GM19240 (cell line): ENCODE results near the gene HPSE2.

Experiments
- DNase-seq: peaks from one replicate; pipeline ENCODE4 v3.0.0; 2011; ENCODE audit warnings: low spot score; ENCODE audit not compliant: insufficient read length

Gene HPSE2

DNA sequence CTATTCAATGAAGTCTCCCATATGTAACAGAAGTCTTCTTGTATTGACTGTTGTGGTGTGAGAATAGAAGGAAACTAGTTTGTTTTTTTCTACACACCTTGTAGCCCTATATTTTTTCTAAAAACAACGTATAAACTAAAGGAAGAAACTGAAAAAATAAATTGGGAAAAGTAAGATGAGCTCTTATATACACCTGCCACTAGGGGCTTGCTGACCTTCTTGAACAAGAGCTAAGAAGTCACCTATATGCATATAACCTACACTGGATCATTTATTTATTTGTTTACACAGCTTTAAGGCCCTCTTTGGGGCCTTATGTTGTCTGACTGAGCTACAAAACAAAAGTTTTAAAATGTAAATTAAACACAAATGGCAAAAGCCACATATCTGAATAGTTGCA, 383.0 kb downstream of the HPSE2 start:
- DNase-seq: no peak

DNA sequence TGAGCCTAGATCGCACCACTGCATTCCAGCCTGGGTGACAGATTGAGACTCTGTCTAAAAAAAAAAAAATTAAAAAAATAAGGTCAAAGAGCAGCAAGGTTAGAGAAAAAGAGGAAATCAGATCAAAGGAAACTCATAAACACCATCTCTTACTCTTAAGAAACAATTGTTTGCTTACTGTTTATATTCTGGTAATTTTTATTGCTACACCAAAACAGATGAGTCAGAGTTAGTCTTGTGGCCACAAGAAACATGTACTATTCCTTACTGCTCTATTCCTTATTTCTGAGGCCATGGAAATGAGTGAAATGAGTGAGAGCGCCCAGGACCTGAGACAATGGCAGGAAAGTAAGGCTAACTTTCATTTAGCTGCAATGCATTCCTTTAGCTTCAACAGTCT, 387.3 kb downstream of the HPSE2 start:
- no peak for DNase-seq

DNA sequence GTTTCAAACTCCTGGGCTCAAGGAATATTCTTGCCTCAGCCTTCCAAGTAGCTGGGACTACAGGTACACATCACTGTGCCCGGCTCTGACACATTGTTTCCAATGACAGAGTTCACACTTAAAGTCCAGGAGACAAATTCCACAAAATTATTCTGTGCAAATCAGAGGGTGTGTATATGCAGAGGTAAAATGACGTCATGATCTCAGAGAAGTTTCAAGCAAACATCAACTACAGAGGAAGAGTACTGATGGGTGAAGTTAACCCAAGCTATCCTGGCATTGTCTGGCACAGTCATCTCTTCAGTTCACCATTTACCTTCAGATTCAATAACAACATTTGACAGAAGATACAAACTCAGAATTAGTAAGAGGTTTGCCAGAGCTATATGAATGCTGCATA, 388.9 kb downstream of the HPSE2 start:
- no peak for DNase-seq

DNA sequence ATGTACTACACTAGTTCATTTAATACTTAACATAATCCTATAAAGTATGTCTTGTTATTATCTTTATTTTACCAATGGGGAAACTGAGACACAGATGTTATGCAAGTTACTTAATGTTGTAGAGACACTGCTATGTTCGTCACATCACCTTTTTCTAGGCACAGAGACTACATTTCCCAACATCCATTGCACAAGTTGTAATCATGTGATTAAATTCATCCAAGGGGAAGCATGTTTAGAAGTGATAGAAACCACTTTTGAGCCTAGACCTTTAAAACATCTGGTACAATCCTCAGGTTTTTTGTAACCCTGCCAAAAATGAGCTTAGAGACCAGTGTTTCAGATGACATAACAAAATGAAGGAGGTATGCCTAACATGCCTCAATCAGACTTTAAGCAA, 402.1 kb downstream of the HPSE2 start:
- DNase-seq: no peak

DNA sequence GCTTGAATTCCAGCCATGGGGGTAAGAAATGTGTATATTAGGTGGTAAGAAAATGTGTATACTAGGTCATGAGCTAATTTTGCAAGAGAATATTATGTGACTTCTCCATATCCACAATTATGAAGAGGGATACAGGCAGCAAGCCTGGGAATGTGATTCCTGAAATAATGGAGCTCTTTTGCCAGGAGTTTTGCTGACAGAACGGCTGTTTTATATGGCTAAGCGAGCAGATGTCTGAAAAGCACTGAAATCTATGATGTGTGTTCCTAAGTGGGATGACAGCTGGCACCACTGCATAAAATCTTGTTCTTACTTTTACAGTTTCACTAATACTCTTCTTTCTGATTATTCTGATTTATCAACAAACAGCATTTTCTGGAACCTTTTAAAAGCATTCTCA, 402.9 kb downstream of the HPSE2 start:
- no peak for DNase-seq

DNA sequence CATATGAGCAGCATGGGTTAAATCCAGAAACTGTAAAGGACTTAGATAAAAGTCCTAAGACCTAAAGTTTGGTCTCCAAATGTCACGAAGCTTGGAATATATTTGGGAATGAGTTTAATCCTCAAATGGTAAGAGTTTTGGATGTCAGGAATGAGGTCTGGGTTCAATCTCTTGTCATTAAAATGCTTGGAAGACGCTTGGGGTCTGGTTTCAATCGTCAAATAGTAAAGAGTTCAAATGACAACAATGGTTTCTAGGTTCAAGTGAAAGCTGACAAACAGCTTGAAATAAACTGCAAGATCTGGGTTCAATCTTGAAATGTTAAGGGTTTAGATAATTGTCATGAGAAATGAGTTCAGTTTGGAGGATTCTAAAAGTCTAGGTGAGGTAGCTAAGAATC, 403.5 kb downstream of the HPSE2 start:
- DNase-seq: no peak

DNA sequence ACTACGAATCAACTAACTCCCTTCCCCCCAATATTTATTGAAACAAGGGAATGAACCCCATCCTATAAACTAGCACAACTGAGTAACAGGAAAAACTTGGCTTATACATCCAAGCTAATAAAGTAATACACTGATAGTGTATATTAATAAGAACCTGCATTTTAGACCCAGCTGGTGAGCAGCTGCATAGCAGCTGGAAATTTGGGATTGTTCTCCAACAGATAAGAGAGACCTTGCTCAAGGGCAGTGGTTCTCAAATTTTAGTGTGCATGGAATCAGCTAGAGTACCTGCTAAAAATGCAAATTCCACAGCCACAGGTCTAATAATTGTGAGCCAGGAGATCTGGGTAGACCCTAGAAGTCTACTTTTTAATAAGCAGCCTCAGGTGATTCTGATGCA, 404.3 kb downstream of the HPSE2 start:
- DNase-seq: no peak

DNA sequence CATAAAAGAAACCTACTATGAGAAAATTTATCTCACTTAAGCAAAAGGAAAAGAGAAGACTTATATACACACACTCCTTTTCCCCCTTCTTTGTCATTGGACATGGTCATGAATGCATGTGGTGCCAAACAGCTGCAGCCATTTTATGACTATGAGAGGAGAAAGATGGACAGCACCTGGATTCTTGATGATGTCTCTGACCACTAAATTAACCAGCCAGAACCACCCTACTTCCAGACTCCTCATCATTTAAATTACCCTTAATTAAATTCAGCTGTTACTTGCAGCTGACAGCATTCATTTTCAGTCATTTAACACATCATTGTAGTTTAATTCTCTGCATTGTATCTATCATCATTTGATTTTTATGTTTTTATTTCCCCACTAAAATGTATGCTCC, 409.9 kb downstream of the HPSE2 start:
- DNase-seq: no peak

DNA sequence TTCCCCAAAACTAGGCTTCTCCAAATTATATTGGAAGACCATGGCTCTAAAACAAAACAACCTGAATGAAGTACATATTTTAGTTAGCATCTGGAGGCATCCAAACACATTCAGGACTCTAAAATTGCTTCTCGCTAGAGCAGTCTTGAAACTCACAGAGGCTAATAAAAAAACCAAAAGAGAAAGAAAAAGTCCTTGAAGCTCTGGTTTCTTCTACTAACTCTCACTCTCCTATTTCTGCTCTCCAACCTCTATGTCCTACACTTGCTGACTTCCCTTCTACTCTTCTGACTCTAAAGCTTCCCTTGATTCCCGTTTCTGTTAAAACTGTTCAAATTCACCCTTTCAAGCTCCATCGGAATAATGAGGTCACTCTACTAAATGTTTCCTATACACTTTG, 418.3 kb downstream of the HPSE2 start:
- DNase-seq: no peak

DNA sequence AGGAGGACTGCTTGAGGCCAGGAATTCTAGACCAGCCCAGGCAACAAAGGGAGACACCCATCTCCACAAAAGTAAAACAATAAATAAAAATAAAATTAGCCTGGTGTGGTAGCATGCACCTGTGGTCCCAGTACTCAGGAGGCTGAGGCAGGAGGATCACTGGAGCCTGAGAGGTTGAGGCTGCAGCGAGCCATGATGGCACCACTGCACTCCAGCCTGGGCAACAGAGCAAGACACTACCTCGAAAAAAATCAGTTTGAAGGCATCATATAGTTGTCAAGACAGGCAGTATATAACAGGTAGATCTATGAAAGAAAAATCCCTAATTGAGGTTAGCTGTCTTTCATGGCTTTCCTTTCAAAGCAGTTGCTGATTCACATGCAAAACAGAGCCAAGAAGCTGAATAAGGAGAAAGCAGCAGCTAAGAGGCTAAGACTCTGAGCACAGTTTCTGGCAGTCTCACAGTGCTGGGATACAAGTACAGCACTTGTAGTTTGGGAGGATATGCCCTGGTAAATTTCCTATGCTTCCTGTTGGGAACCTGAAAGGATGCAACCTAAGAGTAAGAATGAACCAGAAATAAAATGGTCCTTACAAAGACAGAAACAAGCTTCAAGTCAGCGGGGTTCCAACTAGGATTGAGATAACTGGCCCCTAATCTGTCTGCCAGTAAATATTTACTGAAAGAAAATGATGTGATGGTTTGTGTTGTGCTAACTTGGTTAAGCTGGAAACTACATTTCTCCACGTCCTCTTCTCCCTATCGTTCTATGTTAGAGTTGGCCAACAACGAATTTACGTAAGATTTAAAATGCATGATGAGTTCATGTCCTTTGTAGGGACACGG, 420.4 kb downstream of the HPSE2 start:
- no peak for DNase-seq

DNA sequence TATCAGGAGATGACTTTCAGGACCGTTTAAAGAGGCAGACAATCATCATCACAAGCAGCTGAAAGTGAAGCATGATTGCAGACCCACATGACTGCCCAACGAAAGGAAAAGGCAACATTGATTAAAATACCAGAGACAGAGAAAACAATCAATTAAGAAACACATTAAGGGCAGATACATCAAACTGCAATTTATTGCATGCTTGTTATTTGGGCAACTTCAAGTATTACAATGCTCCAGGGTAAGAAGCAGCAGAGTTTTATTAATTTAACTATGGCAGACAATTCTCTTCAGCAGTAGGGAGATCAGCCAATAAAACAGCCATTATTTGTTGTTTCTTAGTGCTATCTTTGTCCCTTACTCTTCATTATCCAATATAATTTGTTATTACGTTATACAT, 421.2 kb downstream of the HPSE2 start:
- no peak for DNase-seq

DNA sequence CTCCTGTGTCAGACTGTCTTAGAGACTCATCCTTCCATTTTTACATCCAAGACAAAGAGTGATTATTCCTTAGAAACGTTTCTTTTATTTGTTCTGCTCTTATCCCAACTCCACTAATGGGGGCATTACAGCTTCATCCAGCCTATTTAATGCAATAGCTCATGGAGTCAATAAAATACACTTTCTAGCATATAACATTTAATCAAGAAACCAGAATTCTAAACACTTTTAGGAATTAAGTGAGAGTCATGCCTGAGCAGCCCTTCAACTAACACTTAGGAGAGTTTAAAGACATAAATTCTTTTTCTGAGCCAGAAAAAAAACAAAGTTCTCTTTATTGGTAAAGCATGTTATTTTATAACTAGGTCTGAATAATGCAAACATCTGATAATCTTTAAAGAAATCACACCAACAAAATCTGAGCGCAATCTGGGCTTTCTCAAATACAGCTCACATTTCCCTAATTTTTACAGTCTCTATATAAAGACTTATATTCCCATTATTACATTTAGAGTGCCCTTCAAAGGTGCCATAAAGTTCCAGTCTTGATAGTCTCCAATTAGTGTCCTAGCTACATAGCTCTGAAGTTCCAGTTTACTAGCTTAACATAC, 427.3 kb downstream of the HPSE2 start:
- no peak for DNase-seq

DNA sequence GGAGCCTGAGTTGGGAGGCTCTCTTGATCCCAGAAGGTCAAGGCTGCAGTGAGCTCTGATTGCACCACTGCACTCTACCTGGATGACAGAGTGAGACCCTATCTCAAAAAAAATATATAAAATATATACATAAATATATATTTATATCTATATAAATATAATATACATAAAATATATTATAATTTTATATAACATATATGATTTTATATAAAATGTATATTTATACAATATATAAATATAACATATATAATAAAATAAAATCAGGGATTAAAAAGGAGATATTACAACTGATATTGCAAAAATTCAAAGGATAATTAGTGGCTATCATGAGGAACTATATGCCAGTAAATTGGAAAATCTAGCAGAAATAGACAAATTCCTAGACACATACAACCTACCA, 435.4 kb downstream of the HPSE2 start:
- no peak for DNase-seq

DNA sequence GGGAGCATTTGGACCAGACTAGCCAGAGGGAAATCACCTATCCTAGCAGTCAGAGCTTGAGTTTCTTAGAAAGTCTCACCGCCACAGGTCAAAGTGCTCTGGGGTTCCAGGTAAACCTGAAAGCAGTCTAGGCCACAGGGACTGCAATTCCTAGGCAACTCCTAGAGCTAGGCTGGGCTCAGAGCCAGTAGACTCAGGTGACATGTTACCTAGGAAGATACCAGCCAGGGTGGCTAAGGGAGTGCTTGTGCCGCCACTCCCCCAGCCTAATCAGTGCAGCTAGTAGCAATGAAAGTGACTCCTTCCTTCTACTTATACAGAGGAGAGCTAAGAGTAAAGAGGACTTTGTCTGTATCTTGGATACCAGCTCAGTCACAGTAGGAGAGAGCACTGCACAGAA, 440.2 kb downstream of the HPSE2 start:
- DNase-seq: no peak

DNA sequence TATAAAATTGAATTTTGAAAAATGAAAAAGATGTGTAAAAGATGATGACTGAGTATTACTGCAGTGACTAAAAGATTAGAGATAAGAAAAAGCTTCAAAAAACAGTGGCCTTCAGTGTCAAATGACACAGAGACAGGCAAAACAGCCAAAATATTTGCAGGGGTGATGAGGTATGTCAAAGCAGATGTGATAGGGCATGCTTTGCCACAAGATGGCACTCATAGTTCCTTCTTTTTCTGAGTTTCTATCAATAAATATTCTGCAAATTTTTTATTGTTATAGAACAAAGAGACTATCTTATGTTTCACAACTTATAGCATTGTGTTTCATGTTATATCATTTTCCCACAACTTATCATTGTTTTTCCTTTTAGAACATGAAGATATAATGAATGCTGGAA, 444.8 kb downstream of the HPSE2 start:
- no peak for DNase-seq

DNA sequence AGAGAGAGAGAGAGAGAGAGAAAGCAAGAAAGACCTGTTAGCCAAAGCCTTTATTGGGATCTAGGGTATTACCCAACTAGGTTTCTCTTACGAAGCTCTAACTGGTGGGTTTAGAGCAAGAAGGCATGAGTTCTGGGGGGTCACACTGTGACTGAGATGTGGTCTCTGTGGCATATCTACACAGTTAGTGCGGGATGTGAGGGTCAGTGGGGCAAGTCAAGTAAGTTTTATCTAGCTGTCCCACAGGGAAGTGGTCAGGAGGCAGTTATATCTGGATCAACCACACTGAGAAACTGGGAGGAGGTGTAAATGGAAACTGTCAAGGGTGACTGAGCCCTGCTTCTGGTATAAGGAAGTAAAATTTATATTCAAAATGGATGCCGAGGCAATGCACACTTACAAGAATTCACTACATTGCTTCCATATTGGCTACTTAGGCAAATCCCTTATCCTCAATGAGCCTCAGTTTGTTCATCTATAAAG, 457.3 kb downstream of the HPSE2 start:
- no peak for DNase-seq

DNA sequence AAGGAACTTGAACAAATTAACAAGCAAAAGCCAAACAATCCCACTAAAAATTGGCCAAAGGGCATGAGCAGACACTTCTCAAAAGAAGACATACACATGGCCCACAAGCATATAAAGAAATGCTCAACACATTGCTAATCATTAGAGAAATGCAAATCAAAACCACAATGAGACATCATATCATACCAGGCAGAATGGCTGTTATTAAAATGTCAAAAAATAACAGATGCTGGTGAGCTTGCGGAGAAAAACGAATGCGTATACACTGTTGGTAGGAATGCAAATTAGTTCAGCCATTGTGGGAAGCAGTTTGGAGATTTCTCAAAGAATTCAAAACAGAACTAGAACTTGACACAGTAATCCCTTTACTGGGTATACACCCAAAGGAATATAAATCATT, 477.2 kb downstream of the HPSE2 start:
- no peak for DNase-seq

DNA sequence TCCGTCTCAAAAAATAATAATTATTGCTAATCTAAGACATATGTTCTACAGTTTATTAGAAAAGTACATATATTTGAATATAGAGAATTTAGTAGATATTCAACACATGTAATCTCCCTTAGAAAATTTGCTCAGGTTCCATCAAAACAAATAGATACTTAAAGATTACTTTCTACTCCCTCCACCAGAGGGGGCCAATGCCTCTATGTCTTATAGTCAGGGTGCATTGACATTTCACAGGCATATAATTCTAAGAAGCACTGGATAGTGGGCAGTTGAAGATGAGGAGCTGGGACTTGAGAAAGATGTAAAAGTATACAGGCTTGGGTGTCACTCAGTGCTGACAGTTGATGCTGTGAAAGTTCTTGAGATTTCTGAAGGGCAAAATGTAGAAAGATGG, 487.4 kb downstream of the HPSE2 start:
- no peak for DNase-seq

DNA sequence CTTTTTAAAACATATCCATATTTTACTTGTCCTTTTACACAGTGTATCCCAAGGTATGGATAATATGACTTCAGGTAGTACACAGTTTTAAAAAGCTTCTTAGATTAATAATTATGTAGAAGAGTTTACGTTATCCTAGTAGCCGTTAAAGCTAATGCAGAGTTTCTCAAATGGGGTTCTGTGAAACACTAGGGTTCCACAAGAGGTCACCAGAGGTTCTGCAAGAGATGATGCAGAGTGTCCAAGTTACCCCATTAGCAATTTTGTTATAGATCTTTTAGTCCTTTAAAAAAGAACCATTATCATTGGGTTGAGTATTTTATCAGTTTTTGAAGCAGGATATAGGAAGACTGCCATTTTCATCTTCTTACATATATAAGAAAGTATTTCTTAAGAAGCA, 490.0 kb downstream of the HPSE2 start:
- no peak for DNase-seq

DNA sequence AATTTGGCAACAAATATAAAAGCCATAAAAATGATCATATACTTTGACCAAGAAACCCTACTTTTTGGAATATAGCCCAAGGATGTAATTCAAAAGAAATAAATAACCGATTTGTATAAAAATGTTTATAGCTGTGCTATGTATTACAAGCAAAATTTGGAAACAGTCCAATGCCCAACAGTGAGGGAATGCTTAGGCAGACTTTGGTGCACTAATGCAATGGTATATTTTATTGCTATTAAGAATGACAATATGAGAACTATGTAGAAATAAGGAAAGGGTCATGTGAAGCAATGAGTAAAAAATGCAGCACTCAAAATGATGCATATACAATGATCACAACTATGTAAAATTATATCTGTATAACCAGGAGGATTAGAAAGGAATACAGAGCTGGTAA, 515.1 kb downstream of the HPSE2 start:
- no peak for DNase-seq

DNA sequence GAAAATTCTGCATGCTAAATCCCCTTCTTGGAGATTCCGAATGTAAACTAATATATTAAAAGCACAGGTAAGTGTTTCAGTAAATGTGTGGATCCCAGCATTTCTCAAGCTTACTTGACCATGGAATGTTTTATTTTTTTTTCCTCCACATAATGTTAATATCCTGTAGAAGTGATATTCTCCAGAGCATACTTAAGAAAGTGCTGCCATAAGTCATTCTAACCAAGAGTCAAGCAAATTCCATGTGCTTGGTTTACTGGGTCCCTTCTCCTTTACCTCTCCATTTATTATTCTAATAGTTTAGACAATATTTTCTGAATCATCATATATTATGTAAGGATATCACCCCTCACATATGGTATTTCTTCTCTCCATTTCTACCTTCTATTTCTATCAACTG, 522.1 kb downstream of the HPSE2 start:
- no peak for DNase-seq

DNA sequence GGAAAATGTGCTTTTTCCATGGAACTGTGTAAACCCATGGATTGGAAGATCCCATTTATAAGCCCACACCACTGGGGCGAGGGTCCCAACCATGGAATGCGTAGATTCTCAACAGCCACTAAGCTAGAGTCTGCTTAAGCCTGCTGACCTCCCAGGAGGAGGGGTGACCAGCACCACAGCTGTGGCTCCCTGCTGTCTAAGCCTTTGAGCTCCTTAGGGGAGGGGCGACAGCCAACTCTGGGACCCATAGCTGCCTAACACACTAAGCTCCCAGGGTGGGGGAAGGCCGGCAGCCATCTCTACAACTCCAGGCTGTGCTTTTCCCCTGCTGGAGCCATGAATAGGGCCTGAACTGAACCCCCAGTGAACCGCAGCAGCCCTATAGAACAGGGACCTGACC, 539.1 kb downstream of the HPSE2 start:
- no peak for DNase-seq

DNA sequence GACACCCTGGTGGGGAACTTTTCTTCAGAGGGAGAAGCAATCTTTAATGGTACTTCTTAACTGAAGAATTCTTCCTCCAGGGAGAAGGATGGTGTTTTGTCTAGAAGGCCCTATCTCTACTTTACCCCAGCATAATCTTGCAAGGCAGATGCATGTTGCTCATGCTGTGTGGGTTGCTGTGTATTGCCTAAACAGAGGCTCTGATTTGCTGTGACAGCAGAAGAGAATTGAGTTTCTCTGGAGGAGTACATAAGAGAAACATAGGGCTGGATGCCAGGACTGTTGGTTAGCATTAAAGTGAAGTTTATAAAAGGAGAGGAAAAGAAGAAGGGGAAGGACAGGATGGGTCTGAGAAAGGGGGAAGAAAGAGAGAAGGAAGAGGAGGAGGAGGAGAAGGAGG, 540.8 kb downstream of the HPSE2 start:
- DNase-seq: no peak
